Naive thymus-derived CD4-positive, alpha-beta T cell (primary cell): ENCODE results near the gene MAP3K4. TPM values are rescaled to one million over a fixed set of nuclear protein-coding genes. Genes with fewer than 3 reads are reported as not detected.

Experiments used
- ATAC-seq: fragments of 150-1000 bp; cut with Tn5 transposase; 2 replicates; pipeline ENCODE4 v1.10.0; 2021; ENCODE audit warnings: mild to moderate bottlenecking, moderate library complexity
- CTCF ChIA-PET: fragments of 350-600 bp; sonication (Branson Sonifier 250); formaldehyde crosslinking; loops from one replicate; lab custom pipeline; 2021; ENCODE audit warnings: antibody characterized with exemption; lab: Charles Lee
- POLR2A ChIA-PET: fragments of 350-600 bp; sonication (Branson Sonifier 250); formaldehyde crosslinking; loops from one replicate; lab custom pipeline; 2021; ENCODE audit warnings: antibody characterized with exemption, inconsistent platforms; lab: Charles Lee
- DNase-seq, 9 donors: peaks; one replicate each; pipeline versions ENCODE4 v3.0.0 to v3.0.0-alpha.2; 2020 to 2022; ENCODE audit warnings: mixed read lengths in 1 of 9
- H3K27ac ChIP-seq: one replicate; pipeline ENCODE4 v1.7.0; 2013; ENCODE audit warnings: mild to moderate bottlenecking, low read depth, low read length, moderate library complexity
- H3K27me3 ChIP-seq, 2 donors: one replicate each; pipeline ENCODE4 v1.7.0; 2013; ENCODE audit warnings: low read length in 2 of 2, mild to moderate bottlenecking in 2 of 2, moderate library complexity in 2 of 2; ENCODE audit not compliant: control insufficient read depth in 2 of 2, insufficient read depth in 2 of 2
- H3K36me3 ChIP-seq, 3 experiments: 1 replicate in 2 of 3; 2 replicates in 1 of 3; pipeline ENCODE4 v1.7.0; 2013; ENCODE audit warnings: low read length in 3 of 3, mild to moderate bottlenecking in 3 of 3, moderate library complexity in 1 of 3; ENCODE audit not compliant: insufficient read depth in 3 of 3, control insufficient read depth in 2 of 3
- H3K4me1 ChIP-seq, 2 donors: one replicate each; pipeline ENCODE4 v1.7.0; 2013; ENCODE audit warnings: low read length in 2 of 2, mild to moderate bottlenecking in 2 of 2, moderate library complexity in 1 of 2; ENCODE audit not compliant: control insufficient read depth in 2 of 2, insufficient read depth in 2 of 2
- H3K4me3 ChIP-seq: 2 replicates; pipeline ENCODE4 v1.7.0; 2013; ENCODE audit warnings: mild to moderate bottlenecking, low read length
- H3K9me3 ChIP-seq, 3 experiments: 1 replicate in 2 of 3; 2 replicates in 1 of 3; pipeline ENCODE4 v1.7.0; 2013; ENCODE audit warnings: low read length in 3 of 3; ENCODE audit not compliant: control insufficient read depth in 2 of 3
- H3K27ac Mint-ChIP-seq, 9 donors: one replicate each; pipeline ENCODE4 v1.8.0; 2020 to 2022; ENCODE audit warnings: mixed read lengths in 9 of 9, mild to moderate bottlenecking in 8 of 9, moderate library complexity in 5 of 9, inconsistent platforms in 2 of 9
- H3K27me3 Mint-ChIP-seq, 5 donors: one replicate each; pipeline ENCODE4 v1.8.0; 2021 to 2022; ENCODE audit warnings: mixed read lengths in 5 of 5, mild to moderate bottlenecking in 1 of 5
- H3K36me3 Mint-ChIP-seq, 5 donors: one replicate each; pipeline ENCODE4 v1.8.0; 2020 to 2022; ENCODE audit warnings: mixed read lengths in 5 of 5, mild to moderate bottlenecking in 3 of 5, inconsistent platforms in 1 of 5
- H3K4me1 Mint-ChIP-seq, 7 donors: one replicate each; pipeline ENCODE4 v1.8.0; 2020 to 2022; ENCODE audit warnings: mixed read lengths in 7 of 7, mild to moderate bottlenecking in 3 of 7, inconsistent platforms in 1 of 7
- H3K4me3 Mint-ChIP-seq, 10 donors: one replicate each; pipeline ENCODE4 v1.8.0; 2020 to 2022; ENCODE audit warnings: mild to moderate bottlenecking in 10 of 10, mixed read lengths in 10 of 10, moderate library complexity in 6 of 10, inconsistent platforms in 2 of 10
- H3K9me3 Mint-ChIP-seq, 11 donors: one replicate each; pipeline ENCODE4 v1.8.0; 2020 to 2022; ENCODE audit warnings: mixed read lengths in 11 of 11, mild to moderate bottlenecking in 4 of 11, inconsistent platforms in 1 of 11, moderate library complexity in 1 of 11
- intact Hi-C, 2 donors: fragments of 100-400 bp; cut with micrococcal nuclease; formaldehyde crosslinking; loops; one replicate each; pipeline ENCODE4 v1.15.1; 2023
- polyA plus RNA-seq, 2 donors: library from polyadenylated mRNA; unstranded; fragments of 300-500 nt; fragmentation: Illumina TruSeq; gene quantifications; one replicate each; pipeline ENCODE4 v1.2.3, GENCODE V29; 2021
- total RNA-seq, 6 experiments: library from RNA in 5 of 6; stranded (reverse) in 5 of 6; gene quantifications; 1 replicate in 5 of 6; 2 replicates in 1 of 6; pipeline ENCODE4 v1.2.3 and lab custom pipeline; 2021 to 2026

Gene MAP3K4
- total and polyA plus RNA-seq, 7 experiments from 2014 or later = 4.5 to 81.2 (median 55.4) TPM

GRCh38 chr6:160990847-160991405 is 643 bp upstream of the MAP3K4 start:
- H3K4me3 Mint-ChIP-seq = peak overlapping the region; percentile 80 to 99 (median 92)
- POLR2A ChIA-PET = no interaction called here

GRCh38 chr6:160992061-160992979 is 751 bp downstream of the MAP3K4 start:
- Mint-ChIP-seq H3K4me1 (peaks cover 19 to 60% (median 45%) of the 10 kb centered on the region in 7 donors), H3K9me3 (peaks cover 0 to 6% (median 0%) of the 10 kb centered on the region in 11 donors), H3K36me3 (peaks cover 0 to under 1% (median 0%) of the 10 kb centered on the region in 5 donors), H3K27me3 (peaks cover 0 to 30% (median 0%) of the 10 kb centered on the region in 5 donors), H3K27ac (peak overlapping the region; percentile 83 to 97 (median 93)), H3K4me3 (peak overlapping the region; percentile 90 to 99 (median 93))
- H3K4me3 ChIP-seq = peak overlapping the region; percentile 94
- no peaks in the 10 kb centered on the region for H3K9me3 ChIP-seq
- H3K4me1 ChIP-seq = peaks cover 9 to 14% of the 10 kb centered on the region in 2 donors
- intact Hi-C loops = loop anchor here (1.0 to 10.0 kb wide), 9 partner anchors 16 to 1732 kb away; partner anchors contain the start of genes AGPAT4 (in 2 of the 2), PACRG (in 1 of the 2) and PRKN (in 1 of the 2)
- DNase-seq (peak in 7 of 9 donors; percentile 17 to 65 (median 47)), ATAC-seq (peak; percentile 63)
- peaks cover 0 to 11% (median 0%) of the 10 kb centered on the region in 3 experiments for H3K36me3 ChIP-seq
- CTCF ChIA-PET = interaction anchor here (0.7 to 1.9 kb wide), 3 partner anchors 61 to 380 kb away, joined by 4 to 8 read pairs (median 4); no protein-coding TSS in a partner anchor
- H3K27me3 ChIP-seq = no peaks in the 10 kb centered on the region
- POLR2A ChIA-PET = no interaction called here
- H3K27ac ChIP-seq = peak overlapping the region; percentile 76

More at GRCh38 chr6:160990847-160991405, 643 bp upstream of the MAP3K4 start:
- DNase-seq = no peak
- no peaks in the 10 kb centered on the region for H3K9me3 ChIP-seq
- peaks cover 9 to 14% of the 10 kb centered on the region in 2 donors for H3K4me1 ChIP-seq
- H3K4me1 Mint-ChIP-seq = peaks cover 14 to 47% (median 31%) of the 10 kb centered on the region in 7 donors
- peak overlapping the region in 8 of 9 donors; percentile 38 to 86 (median 78) for H3K27ac Mint-ChIP-seq
- H3K27me3 ChIP-seq = no peaks in the 10 kb centered on the region
- no peak for ATAC-seq
- peaks cover 0 to 33% (median 6%) of the 10 kb centered on the region in 5 donors for H3K27me3 Mint-ChIP-seq
- peaks cover 0 to 11% (median 0%) of the 10 kb centered on the region in 3 experiments for H3K36me3 ChIP-seq
- intact Hi-C loops = loop anchor here (1.0 to 10.0 kb wide), 8 partner anchors 91 to 1736 kb away; partner anchors contain the start of genes PACRG (in 2 of the 2), PRKN (in 2 of the 2) and WTAP (in 1 of the 2)
- peak overlapping the region; percentile 94 for H3K4me3 ChIP-seq
- CTCF ChIA-PET = no interaction called here
- no peaks in the 10 kb centered on the region for H3K36me3 Mint-ChIP-seq
- peaks cover 0 to 14% (median 7%) of the 10 kb centered on the region in 11 donors for H3K9me3 Mint-ChIP-seq
- H3K27ac ChIP-seq = peak overlapping the region; percentile 76

- peaks cover 9 to 14% of the 10 kb centered on the region in 2 donors for H3K4me1 ChIP-seq
- H3K9me3 Mint-ChIP-seq = peaks cover 0 to 6% (median 0%) of the 10 kb centered on the region in 11 donors
- no peaks in the 10 kb centered on the region for H3K9me3 ChIP-seq
- peaks cover 0 to 23% (median 0%) of the 10 kb centered on the region in 5 donors for H3K27me3 Mint-ChIP-seq
- ChIA-PET POLR2A (interaction anchor here (0.6 kb wide), 1 partner anchor 1320 kb away, joined by 3 read pairs; no protein-coding TSS in a partner anchor), CTCF (interaction anchor here (1.1 to 1.9 kb wide), 2 partner anchors 62 to 380 kb away, joined by 4 to 8 read pairs; no protein-coding TSS in a partner anchor)
- peak overlapping the region; percentile 94 for H3K4me3 ChIP-seq
- peak overlapping the region; percentile 83 to 97 (median 93) for H3K27ac Mint-ChIP-seq
- no peak for DNase-seq
- H3K27me3 ChIP-seq = no peaks in the 10 kb centered on the region
- no peak for ATAC-seq
- peaks cover 19 to 66% (median 50%) of the 10 kb centered on the region in 7 donors for H3K4me1 Mint-ChIP-seq
- H3K36me3 ChIP-seq = peaks cover 0 to 11% (median 0%) of the 10 kb centered on the region in 3 experiments
- H3K36me3 Mint-ChIP-seq = peaks cover 0 to 5% (median 0%) of the 10 kb centered on the region in 5 donors
- intact Hi-C loops = loop anchor here (1.0 to 10.0 kb wide), 9 partner anchors 16 to 1732 kb away; partner anchors contain the start of genes AGPAT4 (in 2 of the 2), PACRG (in 1 of the 2) and PRKN (in 1 of the 2)
- peak overlapping the region; percentile 90 to 99 (median 93) for H3K4me3 Mint-ChIP-seq
- no peak overlapping the region for H3K27ac ChIP-seq
Measured at GRCh38 chr6:160992980-160993314, 1.4 kb downstream of the MAP3K4 start.

- peaks cover 0 to 5% (median 0%) of the 10 kb centered on the region in 5 donors for H3K36me3 Mint-ChIP-seq
Measured at GRCh38 chr6:160995271-160995670, 3.7 kb downstream of the MAP3K4 start.

GRCh38 chr6:160996131-160996601 is 4.6 kb downstream of the MAP3K4 start:
- CTCF ChIA-PET = no interaction called here
- DNase-seq = no peak
- no peak overlapping the region for H3K27ac ChIP-seq

More at GRCh38 chr6:160995271-160995670, 3.7 kb downstream of the MAP3K4 start:
- POLR2A ChIA-PET = no interaction called here
- Histone ChIP-seq H3K36me3 (peaks cover 0 to 11% (median 0%) of the 10 kb centered on the region in 3 experiments), H3K4me3 (no peak overlapping the region), H3K9me3 (no peaks in the 10 kb centered on the region), H3K27me3 (no peaks in the 10 kb centered on the region), H3K27ac (no peak overlapping the region), H3K4me1 (peaks cover 9 to 14% of the 10 kb centered on the region in 2 donors)
- CTCF ChIA-PET = no interaction called here
- H3K9me3 Mint-ChIP-seq = peaks cover 0 to 6% (median 0%) of the 10 kb centered on the region in 11 donors
- intact Hi-C loops = loop anchor here in 1 of 2 donors (10.0 kb wide), 1 partner anchor 1730 kb away; the partner anchor contains the start of genes PACRG and PRKN
- H3K4me1 Mint-ChIP-seq = peaks cover 23 to 86% (median 64%) of the 10 kb centered on the region in 7 donors
- H3K4me3 Mint-ChIP-seq = peak overlapping the region in 3 of 10 donors; percentile 14 to 90 (median 24)
- H3K27me3 Mint-ChIP-seq = peaks cover 0 to 10% (median 0%) of the 10 kb centered on the region in 5 donors
- peak overlapping the region in 1 of 9 donors; percentile 72 for H3K27ac Mint-ChIP-seq
- ATAC-seq (no peak), DNase-seq (no peak)

More at GRCh38 chr6:160996131-160996601, 4.6 kb downstream of the MAP3K4 start:
- no peak overlapping the region for H3K27ac Mint-ChIP-seq
- no peak for ATAC-seq
- intact Hi-C loops = loop anchor here in 1 of 2 donors (10.0 kb wide), 1 partner anchor 1729 kb away; the partner anchor contains the start of genes PACRG and PRKN
- H3K27me3 ChIP-seq = no peaks in the 10 kb centered on the region
- H3K9me3 Mint-ChIP-seq = peaks cover 0 to 6% (median 0%) of the 10 kb centered on the region in 11 donors
- peaks cover 3 to 9% of the 10 kb centered on the region in 2 donors for H3K4me1 ChIP-seq
- POLR2A ChIA-PET = no interaction called here
- H3K4me3 ChIP-seq = no peak overlapping the region
- peaks cover 0 to 10% (median 0%) of the 10 kb centered on the region in 3 experiments for H3K36me3 ChIP-seq
- peaks cover 0 to 3% (median 0%) of the 10 kb centered on the region in 5 donors for H3K27me3 Mint-ChIP-seq
- H3K4me3 Mint-ChIP-seq = peak overlapping the region in 2 of 10 donors; percentile 12 to 32
- peaks cover 0 to 5% (median 0%) of the 10 kb centered on the region in 5 donors for H3K36me3 Mint-ChIP-seq
- H3K4me1 Mint-ChIP-seq = peaks cover 23 to 82% (median 67%) of the 10 kb centered on the region in 7 donors
- H3K9me3 ChIP-seq = no peaks in the 10 kb centered on the region
